ENCODE results near the gene STXBP5.

STXBP5 gene

DNA sequence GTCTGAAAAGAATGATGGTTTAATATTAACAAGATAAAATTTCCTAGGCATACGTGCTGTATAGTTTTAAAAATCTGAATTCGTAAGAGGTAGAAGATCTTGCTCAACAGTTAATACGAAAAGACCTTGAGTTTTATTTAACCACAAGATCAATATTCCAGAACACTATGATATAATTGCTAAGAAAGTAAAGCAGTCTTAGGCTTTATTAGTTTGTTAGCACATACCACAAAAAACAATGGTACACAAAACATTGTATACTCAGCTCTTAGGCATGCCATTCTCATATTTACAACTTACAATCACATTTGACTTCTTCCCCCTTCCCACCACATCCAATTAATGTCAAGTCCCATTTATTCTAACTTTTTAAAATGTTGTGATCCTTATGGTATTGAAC, 24.4 kb upstream of the STXBP5 start:
- no peak for DNase-seq

DNA sequence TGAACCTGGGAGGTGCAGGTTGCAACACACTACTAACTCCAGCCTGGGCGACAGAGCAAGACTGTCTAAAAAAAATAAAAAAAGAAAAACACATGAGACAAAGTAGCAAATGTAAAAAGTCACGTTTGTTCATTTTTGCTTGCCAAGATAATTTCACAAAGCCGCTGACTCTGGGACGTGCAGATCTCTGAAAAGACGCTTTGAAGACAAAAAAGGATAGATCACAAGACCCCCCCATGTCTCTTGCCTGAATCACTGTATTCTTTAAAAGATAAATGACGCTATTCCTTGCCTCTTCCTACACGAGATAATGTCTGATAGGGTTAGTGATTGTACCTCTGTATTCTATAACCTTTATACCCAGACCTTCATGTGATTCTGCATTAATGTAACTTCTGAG, 23.3 kb upstream of the STXBP5 start:
- DNase-seq: no peak

DNA sequence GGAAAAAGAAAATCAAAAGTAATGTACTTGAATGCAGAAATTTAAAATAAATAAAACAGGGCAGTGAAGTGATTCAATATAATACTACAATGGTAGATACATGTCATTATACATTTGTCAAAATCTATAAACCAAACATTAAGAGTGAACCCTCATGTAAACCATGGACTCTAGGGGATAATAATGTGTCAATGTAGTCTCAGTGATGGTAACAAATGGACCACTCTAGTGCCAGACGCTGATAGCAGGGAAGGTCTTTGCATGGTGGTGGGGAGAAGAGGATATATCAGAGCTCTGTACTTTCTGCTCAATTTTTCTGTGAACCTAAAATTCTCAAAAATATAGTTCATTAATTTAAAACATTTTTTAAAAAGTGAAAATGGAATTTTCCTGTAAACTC, 19.8 kb upstream of the STXBP5 start:
- no peak for DNase-seq

- no peak for DNase-seq
Measured at GRCh38 chr6:147185216-147185615, 19.0 kb upstream of the STXBP5 start.

- DNase-seq: no peak
Measured at GRCh38 chr6:147190556-147190955, 13.7 kb upstream of the STXBP5 start.

DNA sequence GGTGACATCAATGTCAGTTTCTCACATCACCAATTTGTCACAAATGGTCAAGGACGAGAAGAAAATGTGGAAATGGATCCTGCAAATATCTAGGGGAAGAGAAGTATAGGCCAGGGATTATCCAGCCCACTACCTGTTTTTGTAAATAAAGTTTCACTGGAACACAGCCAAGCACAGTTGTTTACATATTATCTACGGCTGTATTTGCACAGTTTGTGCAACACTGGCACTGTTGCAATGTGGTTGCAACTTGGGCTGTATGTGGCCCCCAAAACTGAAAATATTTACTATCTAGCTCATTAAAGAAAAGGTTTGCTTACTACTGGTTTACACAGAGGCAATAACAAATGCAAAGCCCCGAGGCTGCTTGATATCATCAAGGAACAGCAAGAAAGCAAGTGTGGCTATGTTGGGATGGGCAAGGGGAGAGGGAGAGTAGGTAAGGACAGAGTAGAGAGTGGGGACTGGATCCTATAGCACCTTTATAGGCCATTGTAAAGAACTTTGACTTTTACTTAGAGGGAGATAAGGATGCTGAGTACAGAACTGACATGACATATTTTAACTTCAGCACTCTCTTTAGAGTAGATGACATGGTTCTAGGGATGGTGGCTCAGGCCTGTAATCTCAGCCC, 11.8 kb upstream of the STXBP5 start:
- DNase-seq: no peak

DNA sequence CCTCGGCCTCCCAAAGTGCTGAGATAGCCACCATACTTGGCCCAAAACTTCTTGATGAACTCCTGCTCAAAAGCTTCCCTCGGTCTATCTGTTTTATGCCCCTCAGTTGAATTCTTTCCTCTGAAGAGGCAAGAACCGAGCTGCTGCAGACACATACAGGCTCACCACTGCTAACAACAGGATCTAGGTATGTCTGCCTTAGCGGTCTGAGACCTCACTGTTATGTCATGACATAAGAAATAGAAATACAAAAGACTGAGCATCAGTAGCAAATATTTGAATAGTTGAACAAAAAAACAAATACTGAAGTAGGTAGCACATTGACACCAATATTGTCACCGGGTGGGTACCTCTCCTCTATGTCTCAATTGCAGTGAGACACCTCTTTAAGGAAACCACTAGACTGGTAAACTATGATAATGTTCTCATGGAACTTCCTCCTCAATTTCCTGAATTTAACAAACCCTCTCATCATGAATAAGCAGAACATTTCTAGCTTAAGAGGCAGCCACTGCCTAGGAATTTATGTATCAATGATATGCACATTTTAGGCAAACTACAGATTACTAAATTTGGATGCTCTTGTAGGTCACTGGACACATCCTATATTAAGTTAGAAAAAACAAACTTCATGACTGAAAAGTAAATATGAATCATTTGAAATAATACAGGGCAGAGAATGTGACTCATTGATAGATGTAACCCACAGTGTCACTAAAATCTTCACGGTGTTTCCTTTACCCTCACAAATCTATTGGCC, 9.4 kb upstream of the STXBP5 start:
- DNase-seq: no peak

DNA sequence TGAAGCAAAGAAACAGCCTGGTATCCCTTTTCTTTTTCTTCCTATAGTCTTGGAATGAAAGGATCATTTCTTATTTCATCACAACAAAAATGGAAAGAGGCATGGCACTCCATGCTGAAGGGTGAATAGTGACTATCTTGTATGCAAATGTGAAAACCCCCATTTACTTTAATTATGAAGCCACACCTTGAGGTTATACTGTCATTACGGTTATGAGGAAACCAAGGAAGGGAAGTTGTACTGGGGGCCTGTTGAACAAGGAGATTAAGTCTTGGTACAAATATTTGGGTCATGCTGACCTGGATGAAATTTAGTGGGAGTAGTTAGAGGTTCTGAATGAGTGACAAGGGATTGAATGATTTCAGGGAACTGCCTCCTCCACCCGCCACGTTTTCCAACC, 8.7 kb upstream of the STXBP5 start:
- no peak for DNase-seq

DNA sequence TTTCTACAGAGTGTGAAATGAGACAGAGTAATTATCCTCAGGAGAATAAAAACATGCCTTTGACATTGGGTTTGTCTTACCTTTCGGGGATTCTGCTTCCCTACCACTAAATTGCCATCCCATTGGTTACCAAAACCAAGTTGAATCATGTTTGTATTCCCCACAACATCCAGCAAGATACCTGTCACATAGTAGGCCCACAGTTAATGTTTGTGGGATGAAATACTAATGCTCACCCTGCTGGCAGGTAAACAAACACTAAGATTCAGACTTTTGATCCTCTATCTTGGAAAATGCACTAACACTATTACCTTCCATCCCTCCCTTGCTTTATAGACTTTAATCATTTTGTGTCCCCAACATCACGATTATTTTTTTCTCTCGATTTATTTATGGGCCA, 8.2 kb upstream of the STXBP5 start:
- no peak for DNase-seq

DNA sequence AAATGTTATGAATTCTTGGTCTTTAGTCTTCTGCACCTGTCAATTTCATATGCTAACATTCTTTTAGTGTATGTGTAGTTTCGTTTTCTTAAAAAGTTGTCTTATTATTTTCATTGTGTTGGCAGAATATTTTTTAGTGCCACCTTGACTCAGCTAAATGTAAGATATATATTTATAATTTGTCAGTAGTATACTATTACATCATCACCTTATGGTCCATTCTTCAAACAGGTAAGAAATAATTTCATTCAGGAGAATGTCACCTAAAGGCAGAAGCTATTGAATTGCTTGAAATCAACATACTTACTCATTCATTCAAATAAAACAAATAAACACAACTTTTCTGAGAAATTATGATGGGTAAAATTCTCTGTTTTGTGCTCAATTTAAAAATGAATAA, 3.5 kb upstream of the STXBP5 start:
- no peak for DNase-seq

DNA sequence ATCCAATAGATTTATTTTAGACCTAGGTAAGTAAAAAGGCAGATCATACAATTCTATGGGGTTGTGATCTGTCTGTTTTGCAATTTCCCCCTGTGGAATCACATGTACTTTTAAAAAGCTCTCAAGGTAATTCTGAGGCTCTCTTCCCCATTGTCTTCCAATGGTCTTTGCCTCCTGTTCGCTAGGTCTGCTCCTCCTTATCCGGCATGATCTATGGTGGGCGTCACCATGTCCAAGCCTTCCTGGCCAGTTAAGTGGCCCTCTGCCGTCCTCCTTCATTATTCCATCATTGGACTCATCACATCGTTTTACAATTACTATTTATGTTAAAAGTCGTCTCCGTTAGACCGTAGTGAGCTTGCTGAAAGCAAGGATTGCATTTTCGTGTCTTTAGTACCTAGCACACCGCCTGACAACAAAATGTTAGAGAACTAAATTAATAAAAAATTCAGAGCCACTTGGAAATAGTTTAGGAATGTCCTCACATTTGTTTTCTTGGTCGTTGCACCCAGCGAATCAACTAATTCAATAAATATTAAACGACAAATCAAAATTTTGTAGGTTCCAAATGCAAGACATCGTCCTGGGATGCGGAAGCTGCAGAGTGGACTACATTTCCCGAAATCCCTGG, 2.2 kb upstream of the STXBP5 start:
- DNase-seq: no peak

DNA sequence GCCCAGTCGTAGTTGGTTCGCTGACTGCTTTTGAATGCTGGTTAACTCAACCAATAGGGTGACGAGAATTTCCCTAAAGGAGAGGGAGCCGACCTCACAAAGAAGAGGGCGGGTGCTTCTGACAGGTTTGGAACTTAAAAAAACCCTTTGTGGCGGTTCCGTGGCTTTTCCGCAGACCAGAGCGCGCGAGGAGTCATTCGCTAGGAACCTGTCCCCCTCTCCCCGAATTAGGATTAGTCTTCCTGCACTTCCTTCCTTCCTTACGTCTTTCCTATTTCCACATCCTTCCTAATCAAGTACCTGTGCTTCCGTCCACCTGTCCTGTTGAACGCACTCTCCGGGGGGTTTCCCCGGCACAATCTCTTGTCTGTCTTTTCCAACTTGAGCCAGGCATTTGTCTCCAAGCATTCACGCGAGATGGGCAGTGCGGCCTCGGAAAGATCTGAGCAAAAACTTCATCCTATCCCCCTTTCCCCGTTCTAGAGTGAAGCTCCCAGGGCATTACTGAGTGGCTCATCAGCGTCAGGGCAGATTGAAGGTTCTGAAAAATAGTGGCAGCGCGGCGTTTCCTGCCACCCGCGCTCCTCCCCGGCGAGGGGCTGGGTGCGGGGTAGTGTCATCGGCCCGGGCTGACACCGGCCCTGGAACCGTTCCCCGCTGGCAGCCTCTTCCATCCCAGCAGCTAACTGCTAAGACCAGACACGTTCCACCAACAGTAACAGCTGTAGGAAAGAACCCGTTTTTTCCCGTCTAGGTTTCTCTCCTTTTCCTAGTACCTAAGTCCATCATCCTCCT, 1.5 kb upstream of the STXBP5 start:
- peak; percentile 89 for DNase-seq

GRCh38 chr6:147203311-147204059, 732 bp upstream of the STXBP5 start:
- DNase-seq: peak; percentile 81

GRCh38 chr6:147204843-147205311, 660 bp downstream of the STXBP5 start:
- DNase-seq: no peak

DNA sequence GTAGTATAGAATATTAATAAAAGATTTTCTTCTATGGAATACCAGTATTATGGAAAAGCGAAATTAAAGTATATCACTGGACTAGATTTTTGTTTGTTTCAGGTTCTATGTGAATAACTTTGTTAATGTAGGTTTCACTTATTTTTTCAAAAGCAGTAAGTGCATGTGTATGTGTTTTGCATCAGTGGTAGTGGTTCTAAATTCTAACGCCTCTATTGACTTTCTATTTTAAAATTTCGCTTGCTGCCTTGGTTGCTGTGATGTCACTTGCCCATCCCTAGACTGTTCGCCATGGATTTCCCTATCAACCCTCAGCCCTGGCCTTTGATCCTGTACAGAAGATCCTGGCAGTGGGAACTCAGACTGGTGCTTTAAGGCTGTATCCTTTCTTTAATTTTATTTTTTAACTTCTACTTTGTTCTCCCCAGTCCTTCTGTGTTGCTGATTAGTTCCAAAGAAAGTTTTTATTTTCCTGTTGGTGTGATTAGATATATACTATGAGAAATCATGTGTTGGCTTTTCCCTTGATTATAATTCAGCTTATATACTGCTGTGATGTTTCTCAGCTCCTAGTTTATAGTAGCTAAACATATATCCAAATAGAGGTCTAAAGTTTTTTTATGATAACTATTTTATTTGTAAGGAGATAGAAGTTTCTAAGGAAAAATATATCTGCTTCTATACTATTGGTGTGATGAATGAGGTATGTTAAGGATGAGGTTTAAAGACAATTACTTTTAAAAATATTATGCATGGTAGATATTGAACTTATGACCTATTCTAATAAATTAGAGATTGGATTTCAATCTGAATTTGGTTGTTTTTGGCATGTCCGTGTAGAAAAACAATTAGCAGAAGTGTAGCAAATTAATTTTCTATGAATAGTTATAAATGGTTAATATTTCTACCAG, 1.7 kb downstream of the STXBP5 start:
- no peak for DNase-seq

GRCh38 chr6:147207351-147207750, 3.1 kb downstream of the STXBP5 start:
- no peak for DNase-seq

DNA sequence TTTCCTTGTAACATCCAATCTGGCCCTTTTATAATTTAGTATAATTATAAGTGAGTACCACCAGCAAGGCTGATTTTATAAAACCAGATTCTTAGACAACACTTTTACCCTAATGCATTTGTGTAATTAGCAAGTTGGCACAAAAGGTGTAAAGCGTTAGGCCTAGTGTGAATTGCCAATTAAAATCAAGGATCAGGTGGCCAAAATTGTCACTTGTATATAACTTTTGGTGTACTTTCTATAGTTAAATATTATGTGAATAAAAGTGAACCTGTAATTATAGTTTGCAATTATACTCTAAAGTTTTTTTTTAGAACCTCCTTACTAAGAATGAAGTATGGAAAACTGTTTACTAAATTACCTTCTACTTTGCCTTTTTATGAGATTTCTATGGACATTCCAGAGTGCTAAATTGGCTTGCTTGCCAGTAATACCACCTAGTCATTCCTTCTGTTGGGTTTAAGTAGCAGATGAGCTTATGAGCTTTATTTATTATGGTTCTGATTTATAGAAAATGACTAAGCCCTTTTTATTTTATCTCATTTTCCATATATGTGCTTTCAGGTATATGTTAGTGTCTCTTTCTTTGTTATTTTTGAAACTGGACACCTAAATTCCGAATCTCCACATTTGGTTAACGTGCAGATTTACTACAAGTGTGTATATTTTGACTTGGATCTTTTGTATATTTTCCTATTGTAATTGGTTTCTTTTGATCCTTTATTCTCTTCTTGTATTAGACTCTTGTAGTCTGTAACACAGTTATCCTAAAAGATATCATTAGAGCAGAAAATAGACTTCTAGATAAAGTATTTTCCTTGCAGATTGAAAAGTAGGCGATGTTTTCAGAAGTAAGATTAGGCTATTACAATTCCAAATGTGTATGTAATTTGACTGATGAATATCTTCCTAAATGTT, 3.9 kb downstream of the STXBP5 start:
- DNase-seq: no peak

GRCh38 chr6:147209762-147210449, 5.7 kb downstream of the STXBP5 start:
- no peak for DNase-seq

- DNase-seq: no peak
Measured at GRCh38 chr6:147211349-147211748, 7.1 kb downstream of the STXBP5 start.

- DNase-seq: no peak
Measured at GRCh38 chr6:147211831-147212230, 7.6 kb downstream of the STXBP5 start.

Data from CD4-positive, alpha-beta T cell treated with Interleukin-15 for 1 hour (primary cell).